ENCODE measurements around the gene NT5C3B. TPM values are rescaled to one million over a fixed set of nuclear protein-coding genes. Genes with fewer than 3 reads are reported as not detected.

The NT5C3B gene
- total RNA-seq, 1 experiment from 2014 or later = 118 TPM

- intact Hi-C loops (cut with micrococcal nuclease; ENCODE audit: unreplicated experiment) = no loop called here
- in situ Hi-C loops (cut with HindIII; ENCODE audit: low pct_unique_long_range_greater_than_20kb, low sequenced_read_pairs) = no loop called here
Measured at GRCh38 chr17:41813699-41814124, 22.3 kb downstream of the NT5C3B start.

GRCh38 chr17:41813152-41813680 is 22.8 kb downstream of the NT5C3B start:
- no peak for DNase-seq (ENCODE audit: low read depth, low spot score)

More at GRCh38 chr17:41813699-41814124, 22.3 kb downstream of the NT5C3B start:
- ATAC-seq (no peak), DNase-seq (ENCODE audit: low read depth, low spot score) (no peak)
- BruUV-seq (replicated peaks) = TSS peak; percentile 87
- Histone ChIP-seq H3K27me3 (ENCODE audit: control insufficient read depth, insufficient read depth, low read length) (no peaks in the 10 kb centered on the region), H3K36me3 (ENCODE audit: control insufficient read depth, insufficient read depth, low read length) (peaks cover 2% of the 10 kb centered on the region), H3K4me3 (ENCODE audit: low read depth in 2 of 2, low read length in 2 of 2) (peak overlapping the region; percentile 74 to 80), H3K27ac (ENCODE audit: low read length) (peak overlapping the region; percentile 99), H3K9me3 (ENCODE audit: control insufficient read depth, insufficient read depth, low read depth, low read length) (no peaks in the 10 kb centered on the region), H3K4me1 (ENCODE audit: control insufficient read depth, insufficient read depth, low read length) (peaks cover 25% of the 10 kb centered on the region)
- TF ChIP-seq REST (IDR thresholded peaks at IDR 0.05; ENCODE audit: insufficient read depth in 1 of 2, low read depth in 2 of 2, low read length in 1 of 2) (no peak), SIN3A (IDR thresholded peaks at IDR 0.05; ENCODE audit: borderline replicate concordance, insufficient read depth, low read depth, low read length) (no peak)
- CTCF ChIA-PET = no interaction called here
- POLR2A ChIA-PET = no interaction called here

More at GRCh38 chr17:41813152-41813680, 22.8 kb downstream of the NT5C3B start:
- POLR2A ChIA-PET = no interaction called here
- H3K27me3 ChIP-seq (ENCODE audit: control insufficient read depth, insufficient read depth, low read length) = no peaks in the 10 kb centered on the region
- H3K27ac ChIP-seq (ENCODE audit: low read length) = peak overlapping the region; percentile 99
- peaks cover 25% of the 10 kb centered on the region for H3K4me1 ChIP-seq (ENCODE audit: control insufficient read depth, insufficient read depth, low read length)
- CTCF ChIA-PET = no interaction called here
- in situ Hi-C loops (cut with HindIII; ENCODE audit: low pct_unique_long_range_greater_than_20kb, low sequenced_read_pairs) (no loop called here), intact Hi-C loops (cut with micrococcal nuclease; ENCODE audit: unreplicated experiment) (no loop called here)
- BruUV-seq (replicated peaks) = no TSS peak
- H3K4me3 ChIP-seq (ENCODE audit: low read depth in 2 of 2, low read length in 2 of 2) = peak overlapping the region; percentile 74 to 80
- peak; percentile 1 for ATAC-seq
- peaks cover under 1% of the 10 kb centered on the region for H3K36me3 ChIP-seq (ENCODE audit: control insufficient read depth, insufficient read depth, low read length)
- TF ChIP-seq, protein P1, sequence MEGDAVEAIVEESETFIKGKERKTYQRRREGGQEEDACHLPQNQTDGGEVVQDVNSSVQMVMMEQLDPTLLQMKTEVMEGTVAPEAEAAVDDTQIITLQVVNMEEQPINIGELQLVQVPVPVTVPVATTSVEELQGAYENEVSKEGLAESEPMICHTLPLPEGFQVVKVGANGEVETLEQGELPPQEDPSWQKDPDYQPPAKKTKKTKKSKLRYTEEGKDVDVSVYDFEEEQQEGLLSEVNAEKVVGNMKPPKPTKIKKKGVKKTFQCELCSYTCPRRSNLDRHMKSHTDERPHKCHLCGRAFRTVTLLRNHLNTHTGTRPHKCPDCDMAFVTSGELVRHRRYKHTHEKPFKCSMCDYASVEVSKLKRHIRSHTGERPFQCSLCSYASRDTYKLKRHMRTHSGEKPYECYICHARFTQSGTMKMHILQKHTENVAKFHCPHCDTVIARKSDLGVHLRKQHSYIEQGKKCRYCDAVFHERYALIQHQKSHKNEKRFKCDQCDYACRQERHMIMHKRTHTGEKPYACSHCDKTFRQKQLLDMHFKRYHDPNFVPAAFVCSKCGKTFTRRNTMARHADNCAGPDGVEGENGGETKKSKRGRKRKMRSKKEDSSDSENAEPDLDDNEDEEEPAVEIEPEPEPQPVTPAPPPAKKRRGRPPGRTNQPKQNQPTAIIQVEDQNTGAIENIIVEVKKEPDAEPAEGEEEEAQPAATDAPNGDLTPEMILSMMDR (IDR thresholded peaks at IDR 0.05) = no peak
- no peak for TF ChIP-seq REST (IDR thresholded peaks at IDR 0.05; ENCODE audit: insufficient read depth in 1 of 2, low read depth in 2 of 2, low read length in 1 of 2)
- TF ChIP-seq SIN3A (IDR thresholded peaks at IDR 0.05; ENCODE audit: borderline replicate concordance, insufficient read depth, low read depth, low read length) = no peak
- TF ChIP-seq POLR2AphosphoS5 (IDR thresholded peaks at IDR 0.05; ENCODE audit: low read depth, low read length) = no peak
- no peak for TF ChIP-seq TCF7L2 (IDR thresholded peaks at IDR 0.05; ENCODE audit: low read depth, low read length)
- no peaks in the 10 kb centered on the region for H3K9me3 ChIP-seq (ENCODE audit: control insufficient read depth, insufficient read depth, low read depth, low read length)
